H1 (cell line): ENCODE results near the gene LIPF. TPM values are rescaled to one million over a fixed set of nuclear protein-coding genes. Genes with fewer than 3 reads are reported as not detected.

Experiments used
- CTCF ChIA-PET: fragments of 300-600 bp; sonication (Branson Sonifier 250); formaldehyde crosslinking; loops from one replicate; lab custom pipeline; 2021; ENCODE audit not compliant: partially characterized antibody; lab: Charles Lee
- POLR2A ChIA-PET: fragments of 300-600 bp; sonication (Branson Sonifier 250); formaldehyde crosslinking; loops from one replicate; lab custom pipeline; 2021; ENCODE audit warnings: inconsistent platforms; ENCODE audit not compliant: partially characterized antibody; lab: Charles Lee
- DNase-seq, 2 experiments: peaks; one replicate each; pipeline versions ENCODE4 v3.0.0 to v3.0.0-alpha.2; 2010 to 2022; ENCODE audit warnings: low spot score in 2 of 2, low read depth in 1 of 2, mixed read lengths in 1 of 2
- FAIRE-seq: peaks from 2 replicates; lab custom pipeline; 2011; peaks lifted over from hg19 to GRCh38; lab: Jason Lieb, UNC
- H2AFZ ChIP-seq: 2 replicates; pipeline ENCODE4 v1.8.1; 2012; ENCODE audit warnings: low read length, inconsistent platforms
- H2AK5ac ChIP-seq: 2 replicates; pipeline ENCODE4 v1.6.1; 2013; ENCODE audit warnings: low read depth, low read length
- H2BK120ac ChIP-seq: replicated peaks from 2 replicates; pipeline ENCODE3; 2013; ENCODE audit warnings: low read depth, low read length, inconsistent platforms
- H2BK12ac ChIP-seq: 2 replicates; pipeline ENCODE4 v1.6.1; 2013; ENCODE audit warnings: low read depth, low read length
- H2BK15ac ChIP-seq: 2 replicates; pipeline ENCODE4 v1.6.1; 2013; ENCODE audit warnings: low read length
- H2BK20ac ChIP-seq: 2 replicates; pipeline ENCODE4 v1.6.1; 2013; ENCODE audit warnings: low read length
- H2BK5ac ChIP-seq: 2 replicates; pipeline ENCODE4 v1.6.1; 2013; ENCODE audit warnings: low read depth, low read length
- H3K14ac ChIP-seq: 2 replicates; pipeline ENCODE4 v1.6.1; 2013; ENCODE audit warnings: inconsistent platforms; ENCODE audit not compliant: insufficient read length
- H3K18ac ChIP-seq: 2 replicates; pipeline ENCODE4 v1.6.1; 2013; ENCODE audit warnings: low read length; ENCODE audit errors: extremely low read depth
- H3K23ac ChIP-seq: 2 replicates; pipeline ENCODE4 v1.6.1; 2013; ENCODE audit warnings: inconsistent platforms; ENCODE audit not compliant: insufficient read length
- H3K23me2 ChIP-seq: 2 replicates; pipeline ENCODE4 v1.6.1; 2013; ENCODE audit warnings: low read depth, low read length
- H3K27ac ChIP-seq: 2 replicates; pipeline ENCODE4 v1.6.1; 2011; ENCODE audit warnings: low read depth, low read length, inconsistent platforms
- H3K27me3 ChIP-seq, 4 experiments: replicated peaks in 1 of 4; 1 replicate in 1 of 4; 2 replicates in 3 of 4; pipeline versions ENCODE4 v1.6.1 to v1.8.1; 2011 to 2013; ENCODE audit warnings: low read length in 3 of 4, mild to moderate bottlenecking in 3 of 4, inconsistent platforms in 2 of 4, mixed read lengths in 2 of 4, moderate library complexity in 1 of 4; ENCODE audit not compliant: control insufficient read depth in 3 of 4, insufficient read depth in 3 of 4; ENCODE audit errors: extremely low read depth in 1 of 4
- H3K36me3 ChIP-seq, 4 experiments: 2 replicates each; pipeline versions ENCODE4 v1.6.1 to v1.8.1; 2011 to 2013; ENCODE audit warnings: mild to moderate bottlenecking in 4 of 4, low read length in 3 of 4, moderate library complexity in 2 of 4, control low read depth in 1 of 4, inconsistent platforms in 1 of 4; ENCODE audit not compliant: insufficient read depth in 4 of 4, control insufficient read depth in 2 of 4
- H3K4ac ChIP-seq: replicated peaks from 2 replicates; pipeline ENCODE3; 2013; ENCODE audit warnings: low read length, low read depth, mixed read lengths, inconsistent platforms; ENCODE audit not compliant: insufficient read length
- H3K4me1 ChIP-seq, 4 experiments: replicated peaks in 1 of 4; 1 replicate in 1 of 4; 2 replicates in 3 of 4; pipeline versions ENCODE4 v1.6.1 to v1.8.1; 2011 to 2013; ENCODE audit warnings: low read length in 3 of 4, inconsistent platforms in 2 of 4, mixed read lengths in 1 of 4; ENCODE audit not compliant: insufficient read depth in 4 of 4, control insufficient read depth in 3 of 4
- H3K4me2 ChIP-seq, 2 experiments: 2 replicates each; pipeline versions ENCODE4 v1.6.1 to v1.8.1; 2011 to 2013; ENCODE audit warnings: low read depth in 2 of 2, low read length in 2 of 2, control low read depth in 1 of 2, inconsistent platforms in 1 of 2, mild to moderate bottlenecking in 1 of 2; ENCODE audit not compliant: insufficient read depth in 1 of 2
- H3K4me3 ChIP-seq, 4 experiments: fragments of 200-600, 300-600 bp in 1 of 4; sonication (generic), shearing (Covaris generic), sonication (Bioruptor Twin) in 1 of 4; 2 replicates each; pipeline versions ENCODE4 v1.5.1 to v1.8.1; 2011 to 2016; ENCODE audit warnings: low read length in 4 of 4, low read depth in 3 of 4, control low read depth in 2 of 4, inconsistent platforms in 2 of 4, mild to moderate bottlenecking in 2 of 4, mixed read lengths in 1 of 4, moderate library complexity in 1 of 4; ENCODE audit not compliant: insufficient read depth in 2 of 4; ENCODE audit errors: extremely low read depth in 1 of 4
- H3K56ac ChIP-seq: replicated peaks from 2 replicates; pipeline ENCODE3; 2013; ENCODE audit warnings: low read depth, mild to moderate bottlenecking, mixed read lengths, low read length, inconsistent platforms; ENCODE audit not compliant: insufficient read length
- H3K79me1 ChIP-seq: 2 replicates; pipeline ENCODE4 v1.6.1; 2013; ENCODE audit warnings: low read depth, low read length, control low read depth
- H3K79me2 ChIP-seq, 2 experiments: 2 replicates each; pipeline versions ENCODE4 v1.6.1 to v1.8.1; 2012 to 2013; ENCODE audit warnings: low read length in 2 of 2, mild to moderate bottlenecking in 2 of 2, inconsistent platforms in 1 of 2; ENCODE audit not compliant: insufficient read depth in 2 of 2, control insufficient read depth in 1 of 2
- H3K9ac ChIP-seq, 4 experiments: replicated peaks in 1 of 4; 1 replicate in 1 of 4; 2 replicates in 3 of 4; pipeline versions ENCODE4 v1.6.1 to v1.8.1; 2011 to 2013; ENCODE audit warnings: low read depth in 3 of 4, low read length in 3 of 4, control low read depth in 2 of 4, mild to moderate bottlenecking in 2 of 4, moderate library complexity in 2 of 4, inconsistent platforms in 1 of 4; ENCODE audit errors: extremely low read depth in 1 of 4
- H3K9me3 ChIP-seq, 2 experiments: 2 replicates each; pipeline versions ENCODE4 v1.6.1 to v1.8.1; 2012 to 2013; ENCODE audit warnings: mild to moderate bottlenecking in 2 of 2, moderate library complexity in 2 of 2, control low read depth in 1 of 2, inconsistent platforms in 1 of 2, low read depth in 1 of 2, low read length in 1 of 2, mixed read lengths in 1 of 2; ENCODE audit not compliant: insufficient read depth in 2 of 2
- H4K20me1 ChIP-seq, 2 experiments: replicated peaks in 1 of 2; 2 replicates each; pipeline versions ENCODE3 to v1.8.1; 2011 to 2013; ENCODE audit warnings: inconsistent platforms in 2 of 2, low read length in 2 of 2, mild to moderate bottlenecking in 1 of 2; ENCODE audit not compliant: insufficient read depth in 2 of 2, control insufficient read depth in 1 of 2
- H4K5ac ChIP-seq: 2 replicates; pipeline ENCODE4 v1.6.1; 2013; ENCODE audit warnings: low read length, low read depth, mixed read lengths, inconsistent platforms; ENCODE audit not compliant: insufficient read length
- H4K8ac ChIP-seq: 2 replicates; pipeline ENCODE4 v1.8.0; 2013; ENCODE audit warnings: mild to moderate bottlenecking, moderate library complexity, low read length, inconsistent platforms; ENCODE audit not compliant: insufficient read depth; ENCODE audit errors: extremely low read depth
- H4K91ac ChIP-seq: replicated peaks from 2 replicates; pipeline ENCODE3; 2013; ENCODE audit warnings: low read length, mixed read lengths, inconsistent platforms; ENCODE audit not compliant: insufficient read length
- CHD1 ChIP-seq: IDR thresholded peaks from 2 replicates; pipeline ENCODE4 v1.6.1; 2012; ENCODE audit warnings: low read depth, low read length, improper control_type of control experiment
- GABPA ChIP-seq: IDR thresholded peaks from 2 replicates; pipeline ENCODE4 v1.6.1; 2011; ENCODE audit warnings: mild to moderate bottlenecking, low read length, moderate library complexity, borderline replicate concordance; ENCODE audit not compliant: insufficient read depth
- SRF ChIP-seq: IDR thresholded peaks from 2 replicates; pipeline ENCODE4 v1.6.1; 2011; ENCODE audit warnings: mild to moderate bottlenecking, low read depth, low read length, moderate library complexity
- SUZ12 ChIP-seq: fragments of 200-600 bp; sonication (generic); IDR thresholded peaks from 2 replicates; pipeline ENCODE4 v1.6.1; 2012; ENCODE audit warnings: mild to moderate bottlenecking, inconsistent platforms, low read length, moderate library complexity, mixed read lengths
- WGBS, 2 experiments: shearing (Covaris generic) in 1 of 2; methylation state at CpG; one replicate each; pipeline versions ENCODE4 v1.1.6 to v1.1.7; 2013 to 2015; ENCODE audit warnings: low lambda C conversion rate in 2 of 2, mixed read lengths in 2 of 2, inconsistent platforms in 1 of 2, low coverage in 1 of 2, missing lambda C conversion rate in 1 of 2; ENCODE audit not compliant: insufficient replicate concordance in 2 of 2, insufficient coverage in 1 of 2, insufficient read length in 1 of 2; ENCODE audit errors: extremely low coverage in 1 of 2, missing lambda C conversion rate in 1 of 2; 5-methylcytosine and 5-hydroxymethylcytosine counted together
- polyA plus RNA-seq, 7 experiments: library from polyadenylated mRNA; depleted of rRNA in 3 of 7; stranded (reverse) in 5 of 7; unstranded in 2 of 7; fragments of >200 nt in 5 of 7; fragments of 200-250 nt in 2 of 7; gene quantifications; 1 replicate in 5 of 7; 2 replicates in 1 of 7; 4 replicates in 1 of 7; pipeline versions ENCODE4 v1.2.1 to v1.2.3, GENCODE V29; 2011 to 2013; ENCODE audit warnings: missing spikeins in 2 of 7, mixed read lengths in 2 of 7
- total RNA-seq: library from RNA; stranded (reverse); fragmentation: NEBNext Ultra II Directional; extraction: Animal tissue kit (Norgen Biotek cat#: 25700); gene quantifications from 2 replicates; pipeline ENCODE4 v1.2.1, GENCODE V29; 2021

The LIPF gene
- total and polyA plus RNA-seq, 2 of the 8 experiments (the other 6 are each of a cell fraction or from before 2014, with no cell fraction given): not detected

DNA sequence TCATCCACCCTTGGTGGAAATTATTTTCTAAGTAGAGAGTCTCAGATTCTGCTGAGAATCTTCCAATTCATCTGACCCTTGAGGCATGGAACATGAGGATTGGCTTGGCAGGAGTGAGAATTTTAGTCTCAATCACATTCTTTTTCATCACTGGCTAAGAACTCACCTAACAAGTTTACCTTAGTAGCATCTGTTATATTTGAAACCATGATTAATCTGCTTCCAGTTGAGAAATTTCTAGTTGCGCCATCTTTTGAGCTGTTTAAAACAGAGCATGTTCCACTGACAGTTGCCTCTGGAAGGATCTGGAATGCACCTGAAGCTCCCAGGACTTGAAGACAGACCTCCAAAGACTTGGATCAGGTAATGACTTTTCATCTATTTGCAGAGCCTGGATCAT, 41.7 kb downstream of the LIPF start, which contains the start of gene LIPK:
LIPK (plus strand) TSS at position 292 of the 400 bp plus-strand sequence. CDS start 18,295 bp downstream, outside the sequence.
- 92% methylated on average over 1 of the region's 1 CpG; no CpG with 5 or more reads in 1 of the 2 experiments for WGBS, 2 experiments
- no peak within 1 kb of the TSS for H3K4ac ChIP-seq
- H3K9me3 ChIP-seq: no peaks in the 10 kb centered on the region
- FAIRE-seq (no peak), DNase-seq (no peak)
- no peak within 1 kb of the TSS for H3K4me2 ChIP-seq
- no peak within 1 kb of the TSS for H3K9ac ChIP-seq
- peaks cover 28 to 59% (median 46%) of the 10 kb centered on the region in 4 experiments for H3K27me3 ChIP-seq
- no peak within 1 kb of the TSS for H4K8ac ChIP-seq
- no peak within 1 kb of the TSS for H2BK5ac ChIP-seq
- H3K79me2 ChIP-seq: no peaks in the 10 kb centered on the region
- no peak within 1 kb of the TSS for H4K91ac ChIP-seq
- no peak within 1 kb of the TSS for H3K27ac ChIP-seq
- no peaks in the 10 kb centered on the region for H3K36me3 ChIP-seq
- no peak within 1 kb of the TSS for H2BK12ac ChIP-seq
- no peaks in the 10 kb centered on the region for H3K23me2 ChIP-seq
- no peak within 1 kb of the TSS for H3K18ac ChIP-seq
- no peak within 1 kb of the TSS for H2AFZ ChIP-seq
- POLR2A ChIA-PET: no interaction called here
- H2BK20ac ChIP-seq: no peak within 1 kb of the TSS
- no peaks in the 10 kb centered on the region for H3K79me1 ChIP-seq
- TF ChIP-seq SRF (no peak), SUZ12 (no peak), GABPA (no peak), CHD1 (no peak)
- no peak within 1 kb of the TSS for H2BK120ac ChIP-seq
- no peak within 1 kb of the TSS for H3K56ac ChIP-seq
- peaks cover 0 to 5% (median 2%) of the 10 kb centered on the region in 4 experiments; a peak in 1 of 7 replicates for H3K4me1 ChIP-seq
- CTCF ChIA-PET: interaction anchor here (1.0 to 1.7 kb wide), 2 partner anchors 12 to 22 kb away, joined by 3 to 8 read pairs; no protein-coding TSS in a partner anchor
- H2BK15ac ChIP-seq: no peak within 1 kb of the TSS
- no peak within 1 kb of the TSS for H4K5ac ChIP-seq
- no peak within 1 kb of the TSS for H2AK5ac ChIP-seq
- H3K23ac ChIP-seq: no peak within 1 kb of the TSS
- no peak within 1 kb of the TSS for H3K14ac ChIP-seq
- no peak within 1 kb of the TSS for H3K4me3 ChIP-seq
- no peaks in the 10 kb centered on the region for H4K20me1 ChIP-seq
